ENCODE data around the gene DRAXIN.

Gene DRAXIN

GRCh38 chr1:11649624-11650330, 41.7 kb upstream of the DRAXIN start:
- POLR2A ChIA-PET = interaction anchor here (0.6 to 1.7 kb wide), 2 partner anchors 32 to 70 kb away, joined by 3 to 4 read pairs; partner anchors contain the start of gene MAD2L2
- no peak for DNase-seq (ENCODE audit: extremely low spot score)
- CTCF ChIA-PET = interaction anchor here (0.5 to 3.3 kb wide), 10 partner anchors 35 to 612 kb away, joined by 3 to 19 read pairs (median 4); no protein-coding TSS in a partner anchor

GRCh38 chr1:11650331-11650991, 41.0 kb upstream of the DRAXIN start:
- POLR2A ChIA-PET = interaction anchor here (0.6 to 1.7 kb wide), 2 partner anchors 31 to 69 kb away, joined by 3 to 4 read pairs; partner anchors contain the start of gene MAD2L2
- TF ChIP-seq NFRKB (IDR thresholded peaks at IDR 0.05) (no peak), LEF1 (IDR thresholded peaks at IDR 0.05; ENCODE audit: borderline replicate concordance) (no peak)
- peak; percentile 70 for DNase-seq (ENCODE audit: extremely low spot score)
- CTCF ChIA-PET = interaction anchor here (0.5 to 3.3 kb wide), 7 partner anchors 35 to 613 kb away, joined by 3 to 19 read pairs (median 4); no protein-coding TSS in a partner anchor

More at GRCh38 chr1:11649624-11650330, 41.7 kb upstream of the DRAXIN start:
- TF ChIP-seq SP1 (IDR thresholded peaks at IDR 0.05) (no peak), LEF1 (IDR thresholded peaks at IDR 0.05; ENCODE audit: borderline replicate concordance) (no peak), L3MBTL2 (conservative IDR thresholded peaks at IDR 0.05) (no peak), FOXA1 (IDR thresholded peaks at IDR 0.05) (no peak), ZNF384 (IDR thresholded peaks at IDR 0.05) (no peak), CTBP1 (IDR thresholded peaks at IDR 0.05; ENCODE audit: borderline replicate concordance) (no peak), TARDBP (IDR thresholded peaks at IDR 0.05) (no peak), HDGF (IDR thresholded peaks at IDR 0.05; ENCODE audit: borderline replicate concordance) (no peak), NFRKB (IDR thresholded peaks at IDR 0.05) (no peak), BHLHE40 (IDR thresholded peaks at IDR 0.05; ENCODE audit: borderline replicate concordance) (no peak), FOXK2 (IDR thresholded peaks at IDR 0.05) (no peak), ELF4 (IDR thresholded peaks at IDR 0.05) (no peak), ARNT (IDR thresholded peaks at IDR 0.05) (no peak), FOXM1 (IDR thresholded peaks at IDR 0.05; ENCODE audit: borderline replicate concordance) (no peak), SUZ12 (IDR thresholded peaks at IDR 0.05) (no peak), PKNOX1 (IDR thresholded peaks at IDR 0.05) (no peak)

GRCh38 chr1:11651017-11651416, 40.5 kb upstream of the DRAXIN start:
- POLR2A ChIA-PET = interaction anchor here (1.7 kb wide), 1 partner anchor 31 kb away, joined by 4 read pairs; the partner anchor contains the start of gene MAD2L2
- CTCF ChIA-PET = interaction anchor here (1.4 to 3.3 kb wide), 3 partner anchors 65 to 71 kb away, joined by 5 to 19 read pairs (median 5); no protein-coding TSS in a partner anchor

GRCh38 chr1:11652203-11652780, 39.2 kb upstream of the DRAXIN start:
- CTCF ChIA-PET = interaction anchor here (0.6 to 3.3 kb wide), 3 partner anchors 59 to 181 kb away, joined by 3 to 19 read pairs (median 4); no protein-coding TSS in a partner anchor
- no peak for TF ChIP-seq L3MBTL2 (conservative IDR thresholded peaks at IDR 0.05)
- TF ChIP-seq CTBP1 (IDR thresholded peaks at IDR 0.05; ENCODE audit: borderline replicate concordance) = no peak
- TF ChIP-seq HDGF (IDR thresholded peaks at IDR 0.05; ENCODE audit: borderline replicate concordance) = no peak
- POLR2A ChIA-PET = no interaction called here
- no peak for DNase-seq (ENCODE audit: extremely low spot score)

More at GRCh38 chr1:11651017-11651416, 40.5 kb upstream of the DRAXIN start:
- TF ChIP-seq BHLHE40 (IDR thresholded peaks at IDR 0.05; ENCODE audit: borderline replicate concordance) (no peak), LEF1 (IDR thresholded peaks at IDR 0.05; ENCODE audit: borderline replicate concordance) (no peak), L3MBTL2 (conservative IDR thresholded peaks at IDR 0.05) (no peak)
- DNase-seq (ENCODE audit: extremely low spot score) = no peak

GRCh38 chr1:11653101-11653860, 38.2 kb upstream of the DRAXIN start:
- no peak for DNase-seq (ENCODE audit: extremely low spot score)
- POLR2A ChIA-PET = interaction anchor here (1.1 kb wide), 1 partner anchor 11 kb away, joined by 4 read pairs; the partner anchor contains the start of gene FBXO6
- TF ChIP-seq BHLHE40 (IDR thresholded peaks at IDR 0.05; ENCODE audit: borderline replicate concordance) (no peak), PKNOX1 (IDR thresholded peaks at IDR 0.05) (no peak), CTBP1 (IDR thresholded peaks at IDR 0.05; ENCODE audit: borderline replicate concordance) (no peak), SUZ12 (IDR thresholded peaks at IDR 0.05) (no peak), HDGF (IDR thresholded peaks at IDR 0.05; ENCODE audit: borderline replicate concordance) (no peak), ELF4 (IDR thresholded peaks at IDR 0.05) (no peak), FOXA1 (IDR thresholded peaks at IDR 0.05) (no peak), NFRKB (IDR thresholded peaks at IDR 0.05) (no peak)
- CTCF ChIA-PET = interaction anchor here (0.6 to 1.5 kb wide), 2 partner anchors 58 to 107 kb away, joined by 3 to 4 read pairs; no protein-coding TSS in a partner anchor

- ChIA-PET CTCF (interaction anchor here (1.5 kb wide), 1 partner anchor 57 kb away, joined by 4 read pairs; no protein-coding TSS in a partner anchor), POLR2A (interaction anchor here (1.1 kb wide), 1 partner anchor 10 kb away, joined by 4 read pairs; the partner anchor contains the start of gene FBXO6)
- DNase-seq (ENCODE audit: extremely low spot score) = no peak
- TF ChIP-seq FOXA1 (IDR thresholded peaks at IDR 0.05) = no peak
- no peak for TF ChIP-seq ZNF384 (IDR thresholded peaks at IDR 0.05)
- TF ChIP-seq TARDBP (IDR thresholded peaks at IDR 0.05) = no peak
- no peak for TF ChIP-seq PKNOX1 (IDR thresholded peaks at IDR 0.05)
- TF ChIP-seq SUZ12 (IDR thresholded peaks at IDR 0.05) = no peak
- no peak for TF ChIP-seq SP1 (IDR thresholded peaks at IDR 0.05)
- TF ChIP-seq ARNT (IDR thresholded peaks at IDR 0.05) = no peak
- TF ChIP-seq LEF1 (IDR thresholded peaks at IDR 0.05; ENCODE audit: borderline replicate concordance) = no peak
- no peak for TF ChIP-seq FOXM1 (IDR thresholded peaks at IDR 0.05; ENCODE audit: borderline replicate concordance)
- no peak for TF ChIP-seq BHLHE40 (IDR thresholded peaks at IDR 0.05; ENCODE audit: borderline replicate concordance)
- no peak for TF ChIP-seq HDGF (IDR thresholded peaks at IDR 0.05; ENCODE audit: borderline replicate concordance)
- TF ChIP-seq ELF4 (IDR thresholded peaks at IDR 0.05) = no peak
- TF ChIP-seq CTBP1 (IDR thresholded peaks at IDR 0.05; ENCODE audit: borderline replicate concordance) = no peak
- TF ChIP-seq L3MBTL2 (conservative IDR thresholded peaks at IDR 0.05) = no peak
- TF ChIP-seq FOXK2 (IDR thresholded peaks at IDR 0.05) = no peak
- TF ChIP-seq NFRKB (IDR thresholded peaks at IDR 0.05) = no peak
Measured at GRCh38 chr1:11653861-11654136, 37.7 kb upstream of the DRAXIN start.
